IMR-90 (cell line): ENCODE data around the gene IGFBPL1. TPM values are rescaled to one million over a fixed set of nuclear protein-coding genes. Genes with fewer than 3 reads are reported as not detected.
A peak's percentile ranks its signal among the peaks of the same experiment; 100 is the strongest.

ENCODE experiments used
- ATAC-seq: fragments of 200-7000 bp; cut with Tn5 transposase; 2 replicates; pipeline ENCODE4 v1.9.1; 2020; ENCODE audit warnings: low read depth, mild to moderate bottlenecking, moderate library complexity
- BruUV-seq: library from RNA; stranded (reverse); fragments of 400-500 nt; replicated peaks from 2 replicates; lab custom pipeline; 2021; lab: Mats Ljungman, UMichigan
- CTCF ChIA-PET: fragments of 300-600 bp; formaldehyde crosslinking; extraction: SDS; loops from one replicate; lab custom pipeline; 2021; ENCODE audit warnings: antibody characterized with exemption; lab: Yijun Ruan, JAX
- POLR2A ChIA-PET: fragments of 300-600 bp; sonication (Branson Sonifier 250); formaldehyde crosslinking; loops from one replicate; lab custom pipeline; 2022; ENCODE audit warnings: antibody characterized with exemption; ENCODE audit not compliant: unreplicated experiment; lab: Charles Lee
- DNase-seq: peaks from one replicate; pipeline ENCODE4 v3.0.0; 2013
- H2AFZ ChIP-seq: replicated peaks from 2 replicates; pipeline ENCODE3; 2013; ENCODE audit warnings: low read length, mild to moderate bottlenecking; ENCODE audit not compliant: poor library complexity
- H2AK5ac ChIP-seq: 2 replicates; pipeline ENCODE4 v1.6.1; 2013; ENCODE audit warnings: low read depth, low read length, inconsistent platforms
- H2AK9ac ChIP-seq: replicated peaks from 2 replicates; pipeline ENCODE3; 2013; ENCODE audit warnings: mild to moderate bottlenecking, low read depth, low read length, moderate library complexity; ENCODE audit not compliant: poor library complexity
- H2BK120ac ChIP-seq: 2 replicates; pipeline ENCODE4 v1.6.1; 2013; ENCODE audit warnings: low read depth, low read length, inconsistent platforms
- H2BK15ac ChIP-seq: 3 replicates; pipeline ENCODE4 v1.6.1; 2013; ENCODE audit warnings: low read depth, low read length, inconsistent platforms
- H2BK20ac ChIP-seq: 2 replicates; pipeline ENCODE4 v1.6.1; 2013; ENCODE audit warnings: low read depth, mild to moderate bottlenecking, inconsistent platforms, low read length, moderate library complexity
- H2BK5ac ChIP-seq: 2 replicates; pipeline ENCODE4 v1.6.1; 2013; ENCODE audit warnings: mild to moderate bottlenecking, low read depth, low read length, inconsistent platforms; ENCODE audit not compliant: poor library complexity, severe bottlenecking
- H3K14ac ChIP-seq: replicated peaks from 2 replicates; pipeline ENCODE4 v1.6.1; 2013; ENCODE audit warnings: low read depth, low read length, inconsistent platforms
- H3K18ac ChIP-seq: 2 replicates; pipeline ENCODE4 v1.6.1; 2013; ENCODE audit warnings: low read depth, low read length, control low read depth
- H3K23ac ChIP-seq: 2 replicates; pipeline ENCODE4 v1.6.1; 2013; ENCODE audit warnings: low read depth, low read length, inconsistent platforms
- H3K27ac ChIP-seq: 2 replicates; pipeline ENCODE4 v1.5.1; 2013; ENCODE audit warnings: mild to moderate bottlenecking, control low read depth, low read length; ENCODE audit not compliant: insufficient read depth
- H3K27me3 ChIP-seq: 2 replicates; pipeline ENCODE4 v1.6.1; 2013; ENCODE audit warnings: low read length; ENCODE audit not compliant: control insufficient read depth, insufficient read depth
- H3K36me3 ChIP-seq: 2 replicates; pipeline ENCODE4 v1.6.1; 2013; ENCODE audit warnings: low read length, mixed read lengths; ENCODE audit not compliant: control insufficient read depth, insufficient read depth
- H3K4ac ChIP-seq: 2 replicates; pipeline ENCODE4 v1.6.1; 2013; ENCODE audit warnings: low read depth, low read length, inconsistent platforms
- H3K4me1 ChIP-seq: 2 replicates; pipeline ENCODE4 v1.6.1; 2013; ENCODE audit warnings: low read length, mixed read lengths; ENCODE audit not compliant: control insufficient read depth, insufficient read depth
- H3K4me2 ChIP-seq: 2 replicates; pipeline ENCODE4 v1.6.1; 2013; ENCODE audit warnings: low read depth, mild to moderate bottlenecking, control low read depth, low read length, moderate library complexity
- H3K4me3 ChIP-seq: 2 replicates; pipeline ENCODE4 v1.5.1; 2013; ENCODE audit warnings: low read depth, mild to moderate bottlenecking, control low read depth, low read length, moderate library complexity; ENCODE audit not compliant: insufficient read depth
- H3K56ac ChIP-seq: 2 replicates; pipeline ENCODE4 v1.6.1; 2013; ENCODE audit warnings: low read length, inconsistent platforms; ENCODE audit not compliant: insufficient read depth; ENCODE audit errors: extremely low read depth
- H3K79me1 ChIP-seq, 2 experiments: 2 replicates each; pipeline ENCODE4 v1.6.1; 2013; ENCODE audit warnings: low read length in 2 of 2, inconsistent platforms in 1 of 2, low read depth in 1 of 2
- H3K9ac ChIP-seq: 2 replicates; pipeline ENCODE4 v1.6.1; 2013; ENCODE audit warnings: low read depth, low read length, control low read depth
- H3K9me1 ChIP-seq: 2 replicates; pipeline ENCODE4 v1.6.1; 2013; ENCODE audit warnings: low read length, inconsistent platforms; ENCODE audit not compliant: insufficient read depth
- H3K9me3 ChIP-seq: 2 replicates; pipeline ENCODE4 v1.6.1; 2013; ENCODE audit warnings: low read length; ENCODE audit not compliant: control insufficient read depth, insufficient read depth
- H4K20me1 ChIP-seq: 2 replicates; pipeline ENCODE4 v1.6.1; 2013; ENCODE audit warnings: low read length, inconsistent platforms; ENCODE audit not compliant: insufficient read depth
- H4K5ac ChIP-seq: 2 replicates; pipeline ENCODE4 v1.6.1; 2013; ENCODE audit warnings: mild to moderate bottlenecking, low read depth, low read length, control low read depth
- H4K8ac ChIP-seq, 2 experiments: 2 replicates each; pipeline ENCODE4 v1.6.1; 2013; ENCODE audit warnings: low read depth in 2 of 2, low read length in 2 of 2, control low read depth in 1 of 2, inconsistent platforms in 1 of 2
- H4K91ac ChIP-seq: 2 replicates; pipeline ENCODE4 v1.6.1; 2013; ENCODE audit warnings: low read depth, low read length, inconsistent platforms; ENCODE audit not compliant: insufficient read depth
- RCOR1 ChIP-seq: IDR thresholded peaks from 2 replicates; pipeline ENCODE4 v1.6.1; 2012; ENCODE audit warnings: mild to moderate bottlenecking, low read length, improper control_type of control experiment; ENCODE audit not compliant: insufficient replicate concordance
- WGBS, 2 experiments: methylation state at CpG; one replicate each; pipeline versions ENCODE4 v1.1.5 to v1.1.7; 2013; ENCODE audit warnings: missing lambda C conversion rate in 2 of 2; ENCODE audit not compliant: insufficient read length in 1 of 2; ENCODE audit errors: extremely low coverage in 2 of 2; 5-methylcytosine and 5-hydroxymethylcytosine counted together
- dilution Hi-C: fragments of 300-500 bp; cut with HindIII; formaldehyde crosslinking; loops from one replicate; pipeline ENCODE4 v1.14.3; 2018; ENCODE audit warnings: low sequenced_read_pairs; ENCODE audit not compliant: unreplicated experiment
- in situ Hi-C: fragments of 300-500 bp; cut with MboI; formaldehyde crosslinking; loops from 3 replicates; pipeline ENCODE4 v1.14.3; 2019; ENCODE audit warnings: low sequenced_read_pairs, inconsistent platforms, mixed read lengths
- intact Hi-C: fragments of 100-400 bp; cut with micrococcal nuclease; formaldehyde crosslinking; loops from 2 replicates; pipeline ENCODE4 v1.10.0; 2022
- polyA plus RNA-seq, 3 experiments: library from polyadenylated mRNA; depleted of rRNA; stranded (reverse); fragments of >200 nt; gene quantifications; 2 replicates each; pipeline ENCODE4 v1.2.3, GENCODE V29; 2012; ENCODE audit warnings: low replicate concordance in 1 of 3
- total RNA-seq: library from RNA; depleted of rRNA; stranded (reverse); fragments of >200 nt; gene quantifications from 2 replicates; pipeline ENCODE4 v1.2.3, GENCODE V29; 2012
- TF ChIP-seq, protein P1 (sequence below): fragments of 150-350 bp; IDR thresholded peaks from 2 replicates; pipeline ENCODE4 v1.6.1; 2016; ENCODE audit warnings: low read depth, mild to moderate bottlenecking, low read length, moderate library complexity, borderline replicate concordance

Gene IGFBPL1
- total and polyA plus RNA-seq, 2 of the 4 experiments (the other 2 are of a cell fraction): not detected

DNA sequence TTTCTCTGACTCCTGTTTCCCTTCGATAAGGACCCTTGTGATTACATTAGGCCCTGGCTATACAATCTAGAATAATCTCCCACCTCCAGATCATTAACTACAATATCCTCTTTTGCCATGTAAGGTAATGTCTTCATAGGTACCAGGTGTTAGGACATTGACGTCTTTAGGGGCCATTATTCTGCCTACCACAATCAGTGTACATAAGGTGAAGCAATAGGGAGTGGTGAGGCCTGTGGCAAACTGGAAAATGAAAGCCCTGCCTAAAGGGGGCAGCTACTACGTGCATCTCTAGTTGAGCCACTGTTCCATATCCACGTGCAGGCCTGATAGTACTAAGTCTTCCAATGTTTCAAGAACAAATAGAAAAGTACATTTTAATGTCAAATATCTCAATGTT lies 36.5 kb downstream of the IGFBPL1 start:
- peaks cover 6% of the 10 kb centered on the region for H3K9me1 ChIP-seq
- H2BK20ac ChIP-seq: no peak overlapping the region
- H3K4ac ChIP-seq: no peak overlapping the region
- no peak overlapping the region for H3K14ac ChIP-seq
- in situ Hi-C loops (no loop called here), intact Hi-C loops (no loop called here), dilution Hi-C loops (loop anchor here (25.0 kb wide), 1 partner anchor 475 kb away; the partner anchor contains the start of gene SLC25A51)
- H2BK120ac ChIP-seq: no peak overlapping the region
- H2BK5ac ChIP-seq: no peak overlapping the region
- DNase-seq (no peak), ATAC-seq (no peak)
- no CpG with 5 or more reads among the region's 4 CpGs for WGBS, 2 experiments
- no peak overlapping the region for H2AFZ ChIP-seq
- H2AK9ac ChIP-seq: no peak overlapping the region
- H3K79me1 ChIP-seq: peaks cover 0 to 2% of the 10 kb centered on the region in 2 experiments; a peak in 3 of 4 replicates
- H3K23ac ChIP-seq: no peak overlapping the region
- ChIA-PET POLR2A (no interaction called here), CTCF (no interaction called here)
- no peaks in the 10 kb centered on the region for H3K9me3 ChIP-seq
- no TSS peak for BruUV-seq
- H3K4me1 ChIP-seq: peaks cover 7% of the 10 kb centered on the region
- TF ChIP-seq, protein P1, sequence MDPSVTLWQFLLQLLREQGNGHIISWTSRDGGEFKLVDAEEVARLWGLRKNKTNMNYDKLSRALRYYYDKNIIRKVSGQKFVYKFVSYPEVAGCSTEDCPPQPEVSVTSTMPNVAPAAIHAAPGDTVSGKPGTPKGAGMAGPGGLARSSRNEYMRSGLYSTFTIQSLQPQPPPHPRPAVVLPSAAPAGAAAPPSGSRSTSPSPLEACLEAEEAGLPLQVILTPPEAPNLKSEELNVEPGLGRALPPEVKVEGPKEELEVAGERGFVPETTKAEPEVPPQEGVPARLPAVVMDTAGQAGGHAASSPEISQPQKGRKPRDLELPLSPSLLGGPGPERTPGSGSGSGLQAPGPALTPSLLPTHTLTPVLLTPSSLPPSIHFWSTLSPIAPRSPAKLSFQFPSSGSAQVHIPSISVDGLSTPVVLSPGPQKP: no peak
- TF ChIP-seq RCOR1: no peak
- no peaks in the 10 kb centered on the region for H3K27me3 ChIP-seq
- peak overlapping the region; percentile 37; the same call in 1 of the 2 replicates for H2AK5ac ChIP-seq
- no peak overlapping the region for H3K27ac ChIP-seq
- H2BK15ac ChIP-seq: no peak overlapping the region
- no peak overlapping the region for H3K56ac ChIP-seq
- H3K36me3 ChIP-seq: no peaks in the 10 kb centered on the region
- no peak overlapping the region for H4K5ac ChIP-seq
- H4K91ac ChIP-seq: no peak overlapping the region
- H3K18ac ChIP-seq: no peak overlapping the region
- no peaks in the 10 kb centered on the region for H4K20me1 ChIP-seq
- no peak overlapping the region for H3K9ac ChIP-seq
- H4K8ac ChIP-seq: no peak overlapping the region
- no peak overlapping the region for H3K4me3 ChIP-seq
- no peak overlapping the region for H3K4me2 ChIP-seq
